ENCODE data around the gene GSTO1. TPM values are rescaled to one million over a fixed set of nuclear protein-coding genes. Genes with fewer than 3 reads are reported as not detected.
A peak's percentile ranks its signal among the peaks of the same experiment; 100 is the strongest.

GSTO1 gene
- total and polyA plus RNA-seq, 2 donors (not counting 1 experiment from before 2014, with no cell fraction given): 30.1 to 37.7 TPM

GRCh38 chr10:104311184-104311720, 56.6 kb downstream of the GSTO1 start:
- H3K36me3 ChIP-seq (replicated peaks in 1 of 2; ENCODE audit: control extremely low read depth in 1 of 2, control insufficient read depth in 1 of 2, extremely low read depth in 1 of 2, insufficient read depth in 2 of 2, low read length in 1 of 2): peaks cover 0 to 54% of the 10 kb centered on the region in 2 experiments

More at GRCh38 chr10:104311184-104311720, 56.6 kb downstream of the GSTO1 start:
- H3K27ac Mint-ChIP-seq: peak overlapping the region; percentile 20
- H2AFZ ChIP-seq (ENCODE audit: insufficient read depth, low read depth, low read length, poor library complexity, severe bottlenecking): no peak overlapping the region
- H3K27me3 Mint-ChIP-seq: no peaks in the 10 kb centered on the region
- ChIA-PET POLR2A (no interaction called here), CTCF (interaction anchor here (1.3 to 23.3 kb wide), 3 partner anchors 10 to 37 kb away, joined by 3 to 594 read pairs (median 7); partner anchors contain the start of gene CFAP58)
- DNase-seq: no peak
- ATAC-seq (ENCODE audit: low read depth): no peak
- TF ChIP-seq CTCF (IDR thresholded peaks at IDR 0.05): no peak
- TF ChIP-seq EZH2 (IDR thresholded peaks at IDR 0.05; ENCODE audit: borderline replicate concordance, insufficient read depth, low read depth, low read length, poor library complexity, severe bottlenecking): no peak
- H4K20me1 ChIP-seq (ENCODE audit: control insufficient read depth, insufficient read depth, low read length, poor library complexity, severe bottlenecking): peaks cover 65% of the 10 kb centered on the region
- 100% methylated on average over 4 of the region's 5 CpGs for WGBS (ENCODE audit: insufficient coverage)
- no peaks in the 10 kb centered on the region for H3K27me3 ChIP-seq (replicated peaks in 1 of 4; ENCODE audit: control extremely low read depth in 1 of 4, control insufficient read depth in 3 of 4, insufficient read depth in 4 of 4, low read length in 3 of 4)
- peaks cover 10 to 15% of the 10 kb centered on the region in 2 donors for H3K4me1 ChIP-seq (ENCODE audit: control insufficient read depth in 2 of 2, insufficient read depth in 2 of 2, low read length in 2 of 2)
- no peak overlapping the region for H3K27ac ChIP-seq (ENCODE audit: low read length in 2 of 2)
- intact Hi-C loops (cut with micrococcal nuclease): no loop called here
- no peaks in the 10 kb centered on the region for H3K9me3 ChIP-seq (ENCODE audit: control extremely low read depth in 1 of 3, control insufficient read depth in 2 of 3, insufficient read depth in 1 of 3, low read length in 2 of 3)
- H3K9me3 Mint-ChIP-seq (ENCODE audit: insufficient read depth): no peaks in the 10 kb centered on the region
- no peak overlapping the region for H3K4me2 ChIP-seq (replicated peaks; ENCODE audit: low read depth, low read length, poor library complexity, severe bottlenecking)
- H3K4me1 Mint-ChIP-seq: peaks cover 17% of the 10 kb centered on the region
- no peak overlapping the region for H3K9ac ChIP-seq (ENCODE audit: low read length)
- H3K4me3 Mint-ChIP-seq: no peak overlapping the region
- peaks cover 14% of the 10 kb centered on the region for H3K79me2 ChIP-seq (ENCODE audit: control insufficient read depth, insufficient read depth, low read length)
- no peak overlapping the region for H3K4me3 ChIP-seq (ENCODE audit: control extremely low read depth in 1 of 5, extremely low read depth in 1 of 5, insufficient read depth in 1 of 5, low read depth in 2 of 5, low read length in 4 of 5)
